ENCODE measurements around the gene YPEL1. TPM values are rescaled to one million over a fixed set of nuclear protein-coding genes. Genes with fewer than 3 reads are reported as not detected.

The YPEL1 gene
- total RNA-seq, 1 donor from 2014 or later, result 19.5 TPM

DNA sequence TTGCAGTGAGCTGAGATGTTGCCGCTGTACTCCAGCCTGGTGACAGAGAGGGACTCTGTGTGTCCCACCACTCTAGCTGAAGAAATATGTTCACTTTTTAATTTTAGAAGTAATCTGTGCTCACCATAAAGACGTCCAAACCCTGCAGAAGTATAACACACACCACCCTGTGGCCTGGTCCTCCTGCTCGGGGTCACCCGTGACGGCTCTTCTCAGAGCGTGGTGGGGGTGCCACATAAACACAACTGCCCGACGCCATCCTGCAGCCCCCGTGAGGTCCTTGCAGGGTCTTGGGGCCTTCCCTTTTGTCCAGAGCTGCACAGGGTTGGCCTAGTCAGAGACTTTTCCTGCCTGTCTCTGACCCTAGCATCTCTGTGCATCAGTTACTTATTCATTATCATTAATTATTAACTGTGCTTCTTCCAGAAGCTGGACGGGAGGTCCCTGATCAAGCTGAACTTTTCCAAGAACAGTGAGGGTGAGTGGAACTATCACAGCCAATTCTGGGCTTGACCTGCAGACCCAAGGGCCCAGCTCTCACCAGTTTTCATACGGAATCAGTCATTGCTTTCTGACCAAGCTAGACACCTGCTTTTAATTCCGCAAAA, 60.9 kb downstream of the YPEL1 start:
- Mint-ChIP-seq H3K27me3 (ENCODE audit: low read depth) (no peaks in the 10 kb centered on the region), H3K9me3 (no peaks in the 10 kb centered on the region), H3K36me3 (ENCODE audit: low read depth) (peaks cover 21% of the 10 kb centered on the region), H3K4me1 (no peaks in the 10 kb centered on the region), H3K4me3 (no peak overlapping the region), H3K27ac (ENCODE audit: unreplicated experiment) (no peak overlapping the region)
- TF ChIP-seq, protein P1, sequence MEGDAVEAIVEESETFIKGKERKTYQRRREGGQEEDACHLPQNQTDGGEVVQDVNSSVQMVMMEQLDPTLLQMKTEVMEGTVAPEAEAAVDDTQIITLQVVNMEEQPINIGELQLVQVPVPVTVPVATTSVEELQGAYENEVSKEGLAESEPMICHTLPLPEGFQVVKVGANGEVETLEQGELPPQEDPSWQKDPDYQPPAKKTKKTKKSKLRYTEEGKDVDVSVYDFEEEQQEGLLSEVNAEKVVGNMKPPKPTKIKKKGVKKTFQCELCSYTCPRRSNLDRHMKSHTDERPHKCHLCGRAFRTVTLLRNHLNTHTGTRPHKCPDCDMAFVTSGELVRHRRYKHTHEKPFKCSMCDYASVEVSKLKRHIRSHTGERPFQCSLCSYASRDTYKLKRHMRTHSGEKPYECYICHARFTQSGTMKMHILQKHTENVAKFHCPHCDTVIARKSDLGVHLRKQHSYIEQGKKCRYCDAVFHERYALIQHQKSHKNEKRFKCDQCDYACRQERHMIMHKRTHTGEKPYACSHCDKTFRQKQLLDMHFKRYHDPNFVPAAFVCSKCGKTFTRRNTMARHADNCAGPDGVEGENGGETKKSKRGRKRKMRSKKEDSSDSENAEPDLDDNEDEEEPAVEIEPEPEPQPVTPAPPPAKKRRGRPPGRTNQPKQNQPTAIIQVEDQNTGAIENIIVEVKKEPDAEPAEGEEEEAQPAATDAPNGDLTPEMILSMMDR (conservative IDR thresholded peaks at IDR 0.05), result no peak
- no peak for DNase-seq (ENCODE audit: low read depth, low spot score)

- Mint-ChIP-seq H3K27me3 (ENCODE audit: low read depth) (no peaks in the 10 kb centered on the region), H3K36me3 (ENCODE audit: low read depth) (peaks cover 21% of the 10 kb centered on the region), H3K4me3 (no peak overlapping the region), H3K27ac (ENCODE audit: unreplicated experiment) (no peak overlapping the region), H3K9me3 (no peaks in the 10 kb centered on the region), H3K4me1 (no peaks in the 10 kb centered on the region)
- TF ChIP-seq, protein P1 (conservative IDR thresholded peaks at IDR 0.05), result no peak
- no peak for DNase-seq (ENCODE audit: low read depth, low spot score)
Observed at GRCh38 chr22:21673534-21674321, 61.9 kb downstream of the YPEL1 start.

DNA sequence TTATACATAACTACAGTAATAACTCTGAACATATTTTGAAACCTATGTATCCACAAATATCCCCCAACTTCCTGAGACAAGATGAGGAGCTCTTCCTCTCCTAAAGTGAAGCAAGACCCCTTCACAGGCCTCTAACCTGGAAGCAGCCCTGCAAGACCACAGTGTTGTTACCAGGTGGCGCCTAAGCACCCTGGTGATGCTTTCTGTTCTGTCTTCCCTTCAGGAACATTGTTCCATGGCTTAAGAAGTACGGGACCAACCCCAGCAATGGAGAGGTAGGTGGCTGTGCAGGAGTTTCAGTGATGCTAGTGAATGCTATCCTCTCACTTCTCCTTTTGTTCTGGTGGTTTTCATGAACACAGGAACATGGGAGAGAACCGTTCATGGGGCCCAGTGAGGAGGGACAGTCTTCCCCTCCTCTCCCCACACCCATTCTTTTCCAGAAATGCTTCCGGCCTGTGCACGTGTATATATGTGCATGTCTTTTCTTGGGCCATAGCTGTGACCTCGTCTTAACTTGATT, 63.4 kb downstream of the YPEL1 start:
- no peak overlapping the region for H3K27ac Mint-ChIP-seq (ENCODE audit: unreplicated experiment)
- peaks cover 18% of the 10 kb centered on the region for H3K36me3 Mint-ChIP-seq (ENCODE audit: low read depth)
- peak overlapping the region; percentile 12 for H3K4me3 Mint-ChIP-seq
- H3K9me3 Mint-ChIP-seq, result no peaks in the 10 kb centered on the region
- TF ChIP-seq, protein P1 (conservative IDR thresholded peaks at IDR 0.05), result no peak
- H3K4me1 Mint-ChIP-seq, result peaks cover 5% of the 10 kb centered on the region
- no peaks in the 10 kb centered on the region for H3K27me3 Mint-ChIP-seq (ENCODE audit: low read depth)
- DNase-seq (ENCODE audit: low read depth, low spot score), result no peak

DNA sequence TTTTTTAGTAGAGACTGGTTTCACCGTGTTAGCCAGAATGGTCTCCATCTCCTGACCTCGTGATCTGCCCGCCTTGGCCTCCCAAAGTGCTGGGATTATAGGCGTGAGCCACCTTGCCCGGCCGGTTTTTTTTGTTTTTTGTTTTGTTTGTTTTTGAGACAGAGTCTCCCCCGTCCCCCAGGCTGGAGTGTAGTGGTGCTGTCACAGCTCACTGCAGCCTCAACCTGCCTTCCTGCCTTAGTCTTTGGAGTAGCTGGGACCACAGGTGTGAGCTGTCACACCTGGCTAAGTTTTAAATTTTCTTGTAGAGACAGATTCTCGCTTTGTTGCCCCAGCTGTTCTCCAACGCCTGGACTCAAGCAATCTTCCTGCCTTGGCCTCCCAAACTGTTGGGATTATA, 66.6 kb downstream of the YPEL1 start:
- no peaks in the 10 kb centered on the region for H3K9me3 Mint-ChIP-seq
- peak overlapping the region; percentile 12 for H3K27ac Mint-ChIP-seq (ENCODE audit: unreplicated experiment)
- no peak for DNase-seq (ENCODE audit: low read depth, low spot score)
- peak overlapping the region; percentile 78 for H3K4me3 Mint-ChIP-seq
- peaks cover 3% of the 10 kb centered on the region for H3K36me3 Mint-ChIP-seq (ENCODE audit: low read depth)
- H3K27me3 Mint-ChIP-seq (ENCODE audit: low read depth), result no peaks in the 10 kb centered on the region
- TF ChIP-seq, protein P1 (conservative IDR thresholded peaks at IDR 0.05), result no peak
- peaks cover 24% of the 10 kb centered on the region for H3K4me1 Mint-ChIP-seq

DNA sequence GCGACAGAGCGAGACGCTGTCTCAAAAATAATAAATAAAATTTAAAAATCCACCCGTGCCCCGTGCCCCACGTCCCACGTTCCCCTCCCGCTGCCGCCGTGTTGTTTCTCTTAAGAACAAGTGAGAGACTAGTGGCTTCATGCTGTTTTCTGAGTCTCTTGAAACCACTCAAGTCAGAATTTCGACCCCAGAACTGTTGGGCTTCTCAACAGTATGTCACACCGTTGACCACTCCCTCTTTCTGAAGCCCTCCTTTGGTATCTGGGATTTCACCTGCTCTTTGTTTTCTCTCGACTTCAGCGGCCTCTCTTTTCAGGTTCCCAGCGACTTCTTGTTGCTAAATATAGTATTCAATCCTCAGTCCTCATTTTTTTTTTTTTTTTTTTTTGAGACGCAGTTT, 68.8 kb downstream of the YPEL1 start:
- DNase-seq (ENCODE audit: low read depth, low spot score), result no peak
- peaks cover 6% of the 10 kb centered on the region for H3K27me3 Mint-ChIP-seq (ENCODE audit: low read depth)
- peak overlapping the region; percentile 28 for H3K27ac Mint-ChIP-seq (ENCODE audit: unreplicated experiment)
- H3K4me3 Mint-ChIP-seq, result peak overlapping the region; percentile 99
- H3K4me1 Mint-ChIP-seq, result peaks cover 28% of the 10 kb centered on the region
- H3K9me3 Mint-ChIP-seq, result peaks cover 2% of the 10 kb centered on the region
- no peaks in the 10 kb centered on the region for H3K36me3 Mint-ChIP-seq (ENCODE audit: low read depth)
- TF ChIP-seq, protein P1 (conservative IDR thresholded peaks at IDR 0.05), result no peak

All from neural crest cell (in vitro differentiated cells).